Testis (tissue), 2 donors: ENCODE results near the gene RAB13.

ENCODE experiments used
- POLR2A ChIP-seq: fragments of 450-650 bp; IDR thresholded peaks from one replicate; pipeline ENCODE4 v1.6.1; 2017; ENCODE audit warnings: antibody characterized with exemption, mild to moderate bottlenecking, moderate library complexity
- TF ChIP-seq, protein P1 (sequence below), 3 experiments: fragments of 450-650 bp in 2 of 3; fragments of 200-600 bp in 1 of 3; sonication (generic) in 1 of 3; IDR thresholded peaks; one replicate each; pipeline ENCODE4 v1.5.1; 2016 to 2019; ENCODE audit warnings: antibody characterized with exemption in 3 of 3, mild to moderate bottlenecking in 2 of 3, moderate library complexity in 1 of 3

DNA sequence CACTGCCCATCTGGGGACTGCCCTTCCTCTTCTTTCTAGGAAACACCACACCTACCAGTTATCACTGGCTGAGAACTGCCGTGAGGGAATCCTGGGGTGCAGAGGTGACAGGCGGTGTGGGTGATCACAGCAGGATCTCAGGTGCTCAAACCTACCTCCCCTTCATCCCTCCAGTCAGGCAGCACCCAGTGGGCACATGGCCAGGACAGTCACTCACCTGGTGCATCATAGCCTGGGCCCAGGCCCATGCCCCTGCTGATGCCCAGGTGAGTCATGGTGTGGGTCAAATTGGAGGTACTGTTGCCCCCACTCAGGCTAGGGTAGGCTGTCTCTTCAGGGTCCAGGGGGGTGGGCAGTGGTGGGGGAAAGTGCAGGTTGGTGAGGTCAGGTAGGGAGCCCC is 34.3 kb downstream of the RAB13 start:
- no peak for TF ChIP-seq POLR2A
- TF ChIP-seq, protein P1, sequence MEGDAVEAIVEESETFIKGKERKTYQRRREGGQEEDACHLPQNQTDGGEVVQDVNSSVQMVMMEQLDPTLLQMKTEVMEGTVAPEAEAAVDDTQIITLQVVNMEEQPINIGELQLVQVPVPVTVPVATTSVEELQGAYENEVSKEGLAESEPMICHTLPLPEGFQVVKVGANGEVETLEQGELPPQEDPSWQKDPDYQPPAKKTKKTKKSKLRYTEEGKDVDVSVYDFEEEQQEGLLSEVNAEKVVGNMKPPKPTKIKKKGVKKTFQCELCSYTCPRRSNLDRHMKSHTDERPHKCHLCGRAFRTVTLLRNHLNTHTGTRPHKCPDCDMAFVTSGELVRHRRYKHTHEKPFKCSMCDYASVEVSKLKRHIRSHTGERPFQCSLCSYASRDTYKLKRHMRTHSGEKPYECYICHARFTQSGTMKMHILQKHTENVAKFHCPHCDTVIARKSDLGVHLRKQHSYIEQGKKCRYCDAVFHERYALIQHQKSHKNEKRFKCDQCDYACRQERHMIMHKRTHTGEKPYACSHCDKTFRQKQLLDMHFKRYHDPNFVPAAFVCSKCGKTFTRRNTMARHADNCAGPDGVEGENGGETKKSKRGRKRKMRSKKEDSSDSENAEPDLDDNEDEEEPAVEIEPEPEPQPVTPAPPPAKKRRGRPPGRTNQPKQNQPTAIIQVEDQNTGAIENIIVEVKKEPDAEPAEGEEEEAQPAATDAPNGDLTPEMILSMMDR (IDR thresholded peaks at IDR 0.05) = no peak
